Endometrial microvascular endothelial cells (primary cell): ENCODE data around the gene PARS2. TPM values are rescaled to one million over a fixed set of nuclear protein-coding genes. Genes with fewer than 3 reads are reported as not detected.

Experiments
- in situ Hi-C: cut with HindIII; loops from 2 replicates; pipeline ENCODE4 v1.10.0; 2017; ENCODE audit warnings: low sequenced_read_pairs, low pct_unique_long_range_greater_than_20kb; ENCODE audit errors: inconsistent ontology term
- total RNA-seq: library from RNA; depleted of rRNA; stranded (reverse); fragments of >200 nt; gene quantifications from one replicate; pipeline ENCODE4 v1.2.3, GENCODE V29; 2015; ENCODE audit errors: inconsistent ontology term

PARS2 gene
- total RNA-seq, 1 donor from 2014 or later = 2.9 TPM

- in situ Hi-C loops = no loop called here
Observed at GRCh38 chr1:54709547-54710292, 54.6 kb downstream of the PARS2 start.

- in situ Hi-C loops = no loop called here
Observed at GRCh38 chr1:54708385-54708784, 55.9 kb downstream of the PARS2 start.

Other genes with a start within 250 kb of the PARS2 start
- gene ACOT11, start 216.3 kb downstream of the PARS2 start, total RNA-seq = 6.4 TPM
- gene FAM151A, start 141.0 kb downstream of the PARS2 start, total RNA-seq = not detected
- gene MROH7, start 122.7 kb downstream of the PARS2 start, total RNA-seq = not detected
- gene TTC4, start 48.7 kb downstream of the PARS2 start, total RNA-seq = 31.1 TPM
- not detected for gene TTC22, start 36.8 kb upstream of the PARS2 start, total RNA-seq
- 55.3 TPM for gene DHCR24, start 122.7 kb upstream of the PARS2 start, total RNA-seq
- gene TMEM61, start 216.1 kb upstream of the PARS2 start, total RNA-seq = not detected
- gene BSND, start 234.4 kb upstream of the PARS2 start, total RNA-seq = not detected